K562 (cell line): ENCODE results near the gene ARL2. TPM values are rescaled to one million over a fixed set of nuclear protein-coding genes. Genes with fewer than 3 reads are reported as not detected.

Experiments
- AFF1 ChIP-seq, 2 experiments: fragments of 450-650 bp; IDR thresholded peaks; 2 replicates each; pipeline ENCODE4 v1.6.1; 2018; ENCODE audit warnings: mild to moderate bottlenecking in 2 of 2, low read depth in 1 of 2; ENCODE audit not compliant: partially characterized antibody in 2 of 2
- ARID4B ChIP-seq: sonication (generic); formaldehyde crosslinking; IDR thresholded peaks from 2 replicates; pipeline ENCODE4 v1.8.0; 2022; ENCODE audit warnings: mild to moderate bottlenecking, missing genetic modification reagents
- ATF1 ChIP-seq, 2 experiments: fragments of 450-650 bp in 1 of 2; IDR thresholded peaks; 2 replicates each; pipeline ENCODE4 v1.6.1; 2016; ENCODE audit warnings: missing compliant biosample characterization in 1 of 2, missing genetic modification characterization in 1 of 2
- ATF6 ChIP-seq: sonication (generic); formaldehyde crosslinking; IDR thresholded peaks from 2 replicates; pipeline ENCODE4 v1.4.0; 2020; ENCODE audit warnings: mild to moderate bottlenecking, missing genetic modification reagents
- CBX1 ChIP-seq: sonication (generic); IDR thresholded peaks from 2 replicates; pipeline ENCODE4 v1.6.1; 2016; ENCODE audit warnings: antibody characterized with exemption, low read depth, mild to moderate bottlenecking
- FOXP4 ChIP-seq: sonication (generic); formaldehyde crosslinking; IDR thresholded peaks from 2 replicates; pipeline ENCODE4 v1.8.0; 2022; ENCODE audit warnings: mild to moderate bottlenecking, missing genetic modification reagents, borderline replicate concordance
- L3MBTL2 ChIP-seq: fragments of 450-650 bp; IDR thresholded peaks from 2 replicates; pipeline ENCODE4 v1.6.1; 2016; ENCODE audit warnings: mild to moderate bottlenecking, moderate library complexity
- POLR2G ChIP-seq: fragments of 200-400 bp; formaldehyde crosslinking; IDR thresholded peaks from 2 replicates; pipeline ENCODE4 v1.6.1; 2017; ENCODE audit warnings: low read depth, mild to moderate bottlenecking, antibody characterized with exemption, low read length, moderate library complexity
- TARDBP ChIP-seq: fragments of 450-650 bp; IDR thresholded peaks from 2 replicates; pipeline ENCODE4 v1.6.1; 2016
- ZNF263 ChIP-seq: sonication (generic); formaldehyde crosslinking; IDR thresholded peaks from 2 replicates; pipeline ENCODE4 v1.8.0; 2022; ENCODE audit warnings: mild to moderate bottlenecking, missing genetic modification reagents, borderline replicate concordance
- polyA plus RNA-seq, 8 experiments: library from polyadenylated mRNA; depleted of rRNA in 4 of 8; stranded (reverse) in 5 of 8; unstranded in 3 of 8; fragments of >200 nt; fragmentation: Nextera tagmentation in 2 of 8; fragmentation: Illumina TruSeq in 1 of 8; extraction: Ambion mirVana in 2 of 8; extraction: Trizol in 1 of 8; gene quantifications; 2 replicates each; pipeline versions ENCODE4 v1.2.1 to v1.2.3, GENCODE V29; 2011 to 2014; ENCODE audit warnings: inconsistent platforms in 1 of 8, missing spikeins in 1 of 8
- total RNA-seq, 7 experiments: library from RNA; depleted of rRNA in 6 of 7; stranded (reverse); fragments of >200 nt in 6 of 7; fragmentation: Illumina TruSeq in 2 of 7; extraction: Trizol in 2 of 7; gene quantifications; 2 replicates each; pipeline versions ENCODE4 v1.2.1 to v1.2.3, GENCODE V29; 2011 to 2021; ENCODE audit warnings: low replicate concordance in 1 of 7
- TF ChIP-seq, protein P1 (sequence below): fragments of 200-800 bp; sonication (Bioruptor generic); IDR thresholded peaks from 2 replicates; pipeline ENCODE4 v1.6.1; 2017; ENCODE audit warnings: missing genetic modification characterization, missing compliant biosample characterization

ARL2 gene
- total and polyA plus RNA-seq, 9 of the 15 experiments (the other 6 are each of a cell fraction or from before 2014, with no cell fraction given): 5.7 to 154 (median 92.2) TPM

DNA sequence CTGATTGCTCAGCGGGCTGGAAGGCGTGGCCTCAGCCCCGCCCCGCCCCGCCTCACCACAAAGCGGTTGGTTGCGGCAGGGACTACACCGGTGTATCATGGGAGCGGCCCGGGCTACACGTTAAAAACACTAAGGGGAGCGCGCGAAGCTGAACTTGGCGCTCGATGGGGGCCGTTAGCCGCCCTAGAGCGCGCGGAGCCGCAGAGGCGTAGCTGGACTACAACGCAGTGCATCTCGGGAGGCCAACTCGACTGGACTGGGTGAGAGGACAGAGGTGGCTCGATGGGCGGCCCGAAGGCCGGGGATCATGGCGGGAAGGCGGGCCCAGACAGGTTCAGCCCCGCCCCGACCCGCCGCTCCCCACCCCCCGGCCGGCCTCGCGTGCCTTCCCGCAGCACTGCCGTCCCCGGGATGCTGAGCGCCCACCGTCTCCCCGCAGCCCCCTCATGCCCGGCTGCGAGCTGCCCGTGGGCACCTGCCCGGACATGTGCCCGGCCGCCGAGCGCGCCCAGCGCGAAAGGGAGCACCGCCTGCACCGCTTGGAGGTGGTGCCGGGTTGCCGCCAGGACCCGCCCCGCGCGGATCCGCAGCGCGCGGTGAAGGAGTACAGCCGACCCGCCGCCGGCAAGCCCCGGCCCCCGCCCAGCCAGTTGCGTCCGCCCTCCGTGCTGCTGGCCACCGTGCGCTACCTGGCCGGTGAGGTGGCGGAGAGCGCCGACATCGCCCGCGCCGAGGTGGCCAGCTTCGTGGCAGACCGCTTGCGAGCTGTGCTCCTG is 27.1 kb downstream of the ARL2 start, which contains the start of gene SAC3D1 (continued):
- TF ChIP-seq AFF1 (IDR thresholded peaks at IDR 0.05; ENCODE audit: low read depth in 1 of 2, partially characterized antibody in 2 of 2) (no peak), TARDBP (no peak), ZNF263 (CRISPR knock-in tag) (peak; percentile 98), CBX1 (no peak), ARID4B (peak; percentile 76; the same call in 1 of the 2 replicates), ATF1 (CRISPR knock-in tag; IDR thresholded peaks at IDR 0.05) (no peak), ATF1 (tag; IDR thresholded peaks at IDR 0.05) (peak; percentile 30; the same call in 1 of the 2 replicates), L3MBTL2 (peak; percentile 78), ATF6 (CRISPR knock-in tag) (0 out of 2 replicates have a peak, but pooled peaks have one; percentile 23), POLR2G (peak; percentile 91), FOXP4 (CRISPR knock-in tag) (peak; percentile 40; the same call in 1 of the 2 replicates)
- TF ChIP-seq, protein P1, sequence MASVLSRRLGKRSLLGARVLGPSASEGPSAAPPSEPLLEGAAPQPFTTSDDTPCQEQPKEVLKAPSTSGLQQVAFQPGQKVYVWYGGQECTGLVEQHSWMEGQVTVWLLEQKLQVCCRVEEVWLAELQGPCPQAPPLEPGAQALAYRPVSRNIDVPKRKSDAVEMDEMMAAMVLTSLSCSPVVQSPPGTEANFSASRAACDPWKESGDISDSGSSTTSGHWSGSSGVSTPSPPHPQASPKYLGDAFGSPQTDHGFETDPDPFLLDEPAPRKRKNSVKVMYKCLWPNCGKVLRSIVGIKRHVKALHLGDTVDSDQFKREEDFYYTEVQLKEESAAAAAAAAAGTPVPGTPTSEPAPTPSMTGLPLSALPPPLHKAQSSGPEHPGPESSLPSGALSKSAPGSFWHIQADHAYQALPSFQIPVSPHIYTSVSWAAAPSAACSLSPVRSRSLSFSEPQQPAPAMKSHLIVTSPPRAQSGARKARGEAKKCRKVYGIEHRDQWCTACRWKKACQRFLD (CRISPR knock-in tag): 0 out of 2 replicates have a peak, but pooled peaks have one; percentile 70
